Kidney (tissue), 14 donors: ENCODE results near the gene XIST. TPM values are rescaled to one million over a fixed set of nuclear protein-coding genes. Genes with fewer than 3 reads are reported as not detected.
"Not testable (repeated sequence)": the region's sequence is repeated elsewhere in the genome, so short reads cannot be mapped to it uniquely, and the experiment has no call there.

Experiments used
- DNase-seq, 5 donors: peaks; one replicate each; pipeline ENCODE4 v3.0.0-alpha.2; 2013 to 2020
- FAIRE-seq: peaks from 2 replicates; lab custom pipeline; 2012; peaks lifted over from hg19 to GRCh38; lab: Jason Lieb, UNC
- H3K27ac ChIP-seq, 2 donors: one replicate each; pipeline ENCODE4 v1.7.0; 2013; ENCODE audit warnings: low read depth in 2 of 2, low read length in 2 of 2, inconsistent platforms in 1 of 2
- H3K27me3 ChIP-seq: one replicate; pipeline ENCODE4 v1.7.1; 2013; ENCODE audit warnings: low read length, inconsistent platforms; ENCODE audit not compliant: control insufficient read depth, insufficient read depth
- H3K36me3 ChIP-seq, 3 donors: one replicate each; pipeline versions ENCODE4 v1.7.0 to v1.7.1; 2013; ENCODE audit warnings: low read length in 3 of 3, control low read depth in 1 of 3, inconsistent platforms in 1 of 3; ENCODE audit not compliant: insufficient read depth in 3 of 3, control insufficient read depth in 2 of 3
- H3K4me1 ChIP-seq, 3 donors: one replicate each; pipeline versions ENCODE4 v1.7.0 to v1.7.1; 2013; ENCODE audit warnings: low read length in 3 of 3, inconsistent platforms in 1 of 3, low read depth in 1 of 3; ENCODE audit not compliant: control insufficient read depth in 2 of 3, insufficient read depth in 2 of 3
- H3K4me3 ChIP-seq, 3 donors: one replicate each; pipeline versions ENCODE4 v1.7.0 to v1.8.1; 2013; ENCODE audit warnings: low read length in 3 of 3, control low read depth in 1 of 3, inconsistent platforms in 1 of 3
- H3K9ac ChIP-seq, 3 donors: one replicate each; pipeline versions ENCODE4 v1.7.0 to v1.7.1; 2013; ENCODE audit warnings: low read length in 3 of 3, control low read depth in 1 of 3, inconsistent platforms in 1 of 3
- H3K9me3 ChIP-seq, 3 donors: one replicate each; pipeline versions ENCODE4 v1.7.0 to v1.7.1; 2013; ENCODE audit warnings: low read length in 3 of 3, control low read depth in 1 of 3, inconsistent platforms in 1 of 3; ENCODE audit not compliant: control insufficient read depth in 2 of 3, insufficient read depth in 1 of 3
- CTCF ChIP-seq: IDR thresholded peaks from 3 replicates; pipeline ENCODE4 v1.5.1; 2012; ENCODE audit warnings: mild to moderate bottlenecking, moderate library complexity, borderline replicate concordance; ENCODE audit not compliant: insufficient read depth; ENCODE audit errors: extremely low read depth
- intact Hi-C: fragments of 100-400 bp; cut with DNase I; formaldehyde crosslinking; loops from one replicate; pipeline ENCODE4 v1.11.1; 2022
- polyA plus RNA-seq: library from polyadenylated mRNA; stranded (reverse); fragments of 350-450 nt; fragmentation: Illumina TruSeq; extraction: RNeasy Lipid Tissue Mini Kit (QIAGEN cat#74804); gene quantifications from one replicate; pipeline ENCODE4 v1.2.3, GENCODE V29; 2014; ENCODE audit warnings: low read depth, low replicate concordance; ENCODE audit not compliant: insufficient read depth
- total RNA-seq: library from RNA; stranded (reverse); fragmentation: NEBNext Ultra II Directional; extraction: Animal tissue kit (Norgen Biotek cat#: 25700); gene quantifications from one replicate; pipeline ENCODE4 v1.2.1, GENCODE V29; 2021
- donor health status: control.
- donor health status: control.
- donor health status: control.
- donor health status: control.
- donor health status: control.
- donor health status: DM: yes; HTN: yes; CAD: no.
- donor health status: Normal renal cell carcinoma (clear cell type).

XIST gene
- total and polyA plus RNA-seq, 2 donors from 2014 or later: 343 TPM; not detected in 1

- intact Hi-C loops: no loop called here
- H3K9me3 ChIP-seq: no peaks in the 10 kb centered on the region
- TF ChIP-seq CTCF: no peak
Observed at GRCh38 chrX:73817393-73818199, 34.9 kb downstream of the XIST start.

GRCh38 chrX:73812256-73812655, 40.3 kb downstream of the XIST start:
- H3K9ac ChIP-seq: no peak overlapping the region
- DNase-seq: no peak
- H3K9me3 ChIP-seq: no peaks in the 10 kb centered on the region
- intact Hi-C loops: no loop called here
- no peak for FAIRE-seq
- H3K4me1 ChIP-seq: no peaks in the 10 kb centered on the region
- H3K27ac ChIP-seq: no peak overlapping the region
- H3K4me3 ChIP-seq: no peak overlapping the region
- H3K27me3 ChIP-seq: no peaks in the 10 kb centered on the region
- no peaks in the 10 kb centered on the region for H3K36me3 ChIP-seq
- TF ChIP-seq CTCF: no peak

More at GRCh38 chrX:73817393-73818199, 34.9 kb downstream of the XIST start:
- Histone ChIP-seq H3K9ac (no peak overlapping the region), H3K36me3 (no peaks in the 10 kb centered on the region), H3K4me3 (no peak overlapping the region), H3K27me3 (no peaks in the 10 kb centered on the region), H3K27ac (no peak overlapping the region), H3K4me1 (no peaks in the 10 kb centered on the region)
- FAIRE-seq (no peak), DNase-seq (no peak)

DNA sequence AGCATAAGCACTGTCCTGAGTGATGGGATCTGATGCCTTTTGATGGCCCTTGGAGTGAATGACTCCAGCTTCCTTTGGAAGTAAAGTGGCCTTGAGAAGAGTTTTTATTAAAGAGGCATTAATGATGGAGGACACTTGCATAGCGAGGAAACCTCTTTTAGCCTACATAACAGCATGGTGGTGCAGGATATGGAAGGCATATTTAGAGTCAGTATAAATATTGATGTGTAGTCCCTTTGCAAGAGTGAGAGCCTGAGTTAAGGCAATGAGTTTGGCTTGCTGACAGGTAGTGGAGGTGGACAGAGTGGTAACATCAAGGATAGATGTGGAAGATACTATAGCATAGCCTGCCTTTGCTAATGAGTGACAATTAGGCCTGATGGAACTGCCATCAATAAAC, 48.4 kb downstream of the XIST start:
- H3K9ac ChIP-seq, H3K27ac ChIP-seq, FAIRE-seq, DNase-seq, H3K36me3 ChIP-seq, H3K4me1 ChIP-seq, H3K9me3 ChIP-seq, intact Hi-C loops, H3K4me3 ChIP-seq, H3K27me3 ChIP-seq: not testable (repeated sequence)

DNA sequence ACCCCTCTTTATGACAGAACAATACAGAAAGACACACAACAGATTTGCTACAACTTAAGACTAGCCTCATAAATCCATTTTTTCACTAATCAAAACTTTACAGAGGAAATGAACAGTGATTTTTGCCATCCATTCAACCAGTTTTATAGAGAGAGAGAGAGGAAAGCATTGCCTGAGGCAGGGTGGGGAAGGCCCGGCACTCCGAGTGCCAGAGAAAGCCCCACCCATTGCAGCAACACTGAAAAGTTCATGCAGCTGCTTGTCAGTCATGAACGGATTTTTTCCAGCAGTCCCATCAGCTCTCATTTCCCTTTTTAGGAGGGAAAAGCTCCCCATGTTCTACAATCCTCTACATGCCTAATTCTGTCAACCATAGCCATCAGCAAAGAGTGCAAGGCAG, 52.6 kb downstream of the XIST start:
- intact Hi-C loops: no loop called here
- Histone ChIP-seq H3K9me3 (no peaks in the 10 kb centered on the region), H3K4me3 (no peak overlapping the region), H3K27me3 (no peaks in the 10 kb centered on the region), H3K4me1 (no peaks in the 10 kb centered on the region), H3K36me3 (no peaks in the 10 kb centered on the region), H3K9ac (no peak overlapping the region), H3K27ac (no peak overlapping the region)
- FAIRE-seq: no peak
- no peak for DNase-seq
- TF ChIP-seq CTCF: no peak

- H3K27ac ChIP-seq, H3K4me3 ChIP-seq, DNase-seq, H3K4me1 ChIP-seq, H3K9ac ChIP-seq, intact Hi-C loops, H3K36me3 ChIP-seq, FAIRE-seq, H3K27me3 ChIP-seq, H3K9me3 ChIP-seq: not testable (repeated sequence)
Observed at GRCh38 chrX:73792511-73792910, 60.0 kb downstream of the XIST start.
